Neutrophil (primary cell): ENCODE data around the gene MYO1D.

Source experiments
- H3K27ac ChIP-seq: fragments of 200-600 bp; sonication (generic); 2 replicates; pipeline ENCODE4 v1.5.1; 2016; ENCODE audit warnings: mild to moderate bottlenecking, moderate library complexity
- H3K27me3 ChIP-seq: fragments of 200-600 bp; sonication (generic); 2 replicates; pipeline ENCODE4 v1.6.0; 2016; ENCODE audit warnings: mild to moderate bottlenecking
- H3K36me3 ChIP-seq: fragments of 200-600 bp; sonication (generic); 2 replicates; pipeline ENCODE4 v1.5.1; 2017
- H3K4me1 ChIP-seq, 2 experiments: fragments of 200-600 bp in 1 of 2; sonication (generic) in 1 of 2; 1 replicate in 1 of 2; 2 replicates in 1 of 2; pipeline versions ENCODE4 v1.5.1 to v1.6.1; 2013 to 2016; ENCODE audit warnings: low read depth in 1 of 2, low read length in 1 of 2, mild to moderate bottlenecking in 1 of 2, moderate library complexity in 1 of 2; ENCODE audit not compliant: control insufficient read depth in 1 of 2, insufficient read depth in 1 of 2
- H3K4me3 ChIP-seq, 2 experiments: fragments of 200-600 bp in 1 of 2; sonication (generic) in 1 of 2; 1 replicate in 1 of 2; 2 replicates in 1 of 2; pipeline ENCODE4 v1.5.1; 2013 to 2016; ENCODE audit warnings: low read depth in 1 of 2, low read length in 1 of 2, mild to moderate bottlenecking in 1 of 2, moderate library complexity in 1 of 2
- H3K9me3 ChIP-seq: fragments of 200-600 bp; sonication (generic); 2 replicates; pipeline ENCODE4 v1.5.1; 2016
- TF ChIP-seq, protein P1 (sequence below): fragments of 200-600 bp; sonication (generic); IDR thresholded peaks from 2 replicates; pipeline ENCODE4 v1.5.1; 2016; ENCODE audit warnings: antibody characterized with exemption

MYO1D gene

GRCh38 chr17:32862940-32863339 is 14.0 kb downstream of the MYO1D start:
- TF ChIP-seq, protein P1, sequence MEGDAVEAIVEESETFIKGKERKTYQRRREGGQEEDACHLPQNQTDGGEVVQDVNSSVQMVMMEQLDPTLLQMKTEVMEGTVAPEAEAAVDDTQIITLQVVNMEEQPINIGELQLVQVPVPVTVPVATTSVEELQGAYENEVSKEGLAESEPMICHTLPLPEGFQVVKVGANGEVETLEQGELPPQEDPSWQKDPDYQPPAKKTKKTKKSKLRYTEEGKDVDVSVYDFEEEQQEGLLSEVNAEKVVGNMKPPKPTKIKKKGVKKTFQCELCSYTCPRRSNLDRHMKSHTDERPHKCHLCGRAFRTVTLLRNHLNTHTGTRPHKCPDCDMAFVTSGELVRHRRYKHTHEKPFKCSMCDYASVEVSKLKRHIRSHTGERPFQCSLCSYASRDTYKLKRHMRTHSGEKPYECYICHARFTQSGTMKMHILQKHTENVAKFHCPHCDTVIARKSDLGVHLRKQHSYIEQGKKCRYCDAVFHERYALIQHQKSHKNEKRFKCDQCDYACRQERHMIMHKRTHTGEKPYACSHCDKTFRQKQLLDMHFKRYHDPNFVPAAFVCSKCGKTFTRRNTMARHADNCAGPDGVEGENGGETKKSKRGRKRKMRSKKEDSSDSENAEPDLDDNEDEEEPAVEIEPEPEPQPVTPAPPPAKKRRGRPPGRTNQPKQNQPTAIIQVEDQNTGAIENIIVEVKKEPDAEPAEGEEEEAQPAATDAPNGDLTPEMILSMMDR: no peak
- no peak overlapping the region for H3K27ac ChIP-seq
- no peaks in the 10 kb centered on the region for H3K9me3 ChIP-seq
- no peaks in the 10 kb centered on the region for H3K4me1 ChIP-seq
- no peak overlapping the region for H3K4me3 ChIP-seq
- no peaks in the 10 kb centered on the region for H3K36me3 ChIP-seq
- peaks cover 10% of the 10 kb centered on the region for H3K27me3 ChIP-seq

DNA sequence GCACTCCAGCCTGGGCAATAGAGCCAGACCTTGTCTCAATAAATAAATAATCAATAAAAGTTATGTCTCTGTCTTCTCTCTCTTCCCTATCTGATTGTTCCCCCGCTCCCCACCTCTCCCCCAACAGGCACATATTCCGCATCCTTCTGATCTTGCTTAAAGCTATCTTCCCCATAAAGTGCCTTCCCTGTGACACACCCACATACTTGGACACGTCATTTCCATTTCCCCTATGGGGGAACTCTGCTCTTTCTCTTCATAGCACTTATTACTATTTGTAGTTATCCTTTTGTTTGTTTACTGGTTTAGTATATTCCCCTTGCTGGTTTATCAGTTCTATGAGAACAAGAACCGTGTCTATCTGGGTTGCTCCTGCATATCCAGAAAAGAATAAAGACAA is 14.9 kb downstream of the MYO1D start:
- H3K27ac ChIP-seq: no peak overlapping the region
- TF ChIP-seq, protein P1: no peak
- no peaks in the 10 kb centered on the region for H3K4me1 ChIP-seq
- no peaks in the 10 kb centered on the region for H3K9me3 ChIP-seq
- H3K4me3 ChIP-seq: no peak overlapping the region
- peaks cover 10% of the 10 kb centered on the region for H3K27me3 ChIP-seq
- no peaks in the 10 kb centered on the region for H3K36me3 ChIP-seq

DNA sequence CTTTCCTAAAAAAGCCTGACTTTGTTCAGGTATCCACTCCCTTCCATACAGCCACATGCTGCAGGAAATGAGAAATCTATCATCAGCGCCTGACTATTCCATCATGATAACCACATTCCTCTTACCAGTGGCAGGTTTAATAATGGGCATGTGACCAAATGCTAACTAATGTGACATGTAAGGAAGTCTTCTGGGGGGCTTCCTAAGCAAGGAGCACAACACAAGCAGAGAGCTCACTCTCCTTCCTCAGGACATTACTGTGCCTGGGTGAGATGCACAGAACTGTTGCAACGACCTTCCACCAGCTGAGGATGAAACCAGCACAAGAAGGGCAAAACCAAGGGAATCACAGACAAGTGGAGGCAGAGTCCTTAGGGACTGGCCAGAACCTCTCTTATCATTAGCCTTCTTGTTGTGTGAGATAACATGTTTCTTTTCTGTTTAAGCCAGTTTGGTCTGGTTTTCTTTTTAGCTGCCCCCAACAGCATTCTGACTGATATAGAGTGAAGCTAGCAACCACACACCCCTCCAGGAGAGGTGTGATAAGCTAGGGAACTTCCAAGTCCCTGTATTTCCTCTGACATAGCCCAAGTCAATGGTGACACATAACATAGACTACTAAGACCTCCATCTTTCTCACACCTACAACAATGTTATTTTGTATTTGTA is 16.9 kb downstream of the MYO1D start:
- H3K36me3 ChIP-seq: no peaks in the 10 kb centered on the region

DNA sequence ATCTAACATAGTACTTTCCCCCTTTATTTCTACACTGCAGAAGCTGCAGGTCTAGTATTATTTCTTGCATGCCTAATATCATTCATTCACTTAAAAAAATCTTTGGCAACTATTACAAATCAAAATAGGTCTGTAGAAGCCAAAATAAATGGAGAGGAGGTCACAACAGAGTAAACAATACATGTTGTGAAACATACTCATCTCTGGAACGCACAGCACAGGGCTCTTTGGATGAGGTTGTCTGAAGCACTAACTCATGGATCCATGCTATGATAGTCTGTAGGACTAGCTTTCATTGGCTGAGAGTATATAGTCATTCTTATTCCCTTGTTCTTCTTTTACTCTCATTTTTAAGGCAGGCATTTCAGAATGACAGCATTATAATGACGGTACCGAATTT is 21.3 kb downstream of the MYO1D start:
- Histone ChIP-seq H3K27me3 (peaks cover 16% of the 10 kb centered on the region), H3K4me3 (no peak overlapping the region), H3K4me1 (no peaks in the 10 kb centered on the region), H3K36me3 (no peaks in the 10 kb centered on the region), H3K9me3 (no peaks in the 10 kb centered on the region), H3K27ac (no peak overlapping the region)
- TF ChIP-seq, protein P1: no peak

More for the DNA sequence above, 16.9 kb downstream of the MYO1D start:
- Histone ChIP-seq H3K27me3 (peaks cover 13% of the 10 kb centered on the region), H3K27ac (no peak overlapping the region), H3K4me3 (no peak overlapping the region), H3K4me1 (no peaks in the 10 kb centered on the region), H3K9me3 (no peaks in the 10 kb centered on the region)
- TF ChIP-seq, protein P1: no peak

DNA sequence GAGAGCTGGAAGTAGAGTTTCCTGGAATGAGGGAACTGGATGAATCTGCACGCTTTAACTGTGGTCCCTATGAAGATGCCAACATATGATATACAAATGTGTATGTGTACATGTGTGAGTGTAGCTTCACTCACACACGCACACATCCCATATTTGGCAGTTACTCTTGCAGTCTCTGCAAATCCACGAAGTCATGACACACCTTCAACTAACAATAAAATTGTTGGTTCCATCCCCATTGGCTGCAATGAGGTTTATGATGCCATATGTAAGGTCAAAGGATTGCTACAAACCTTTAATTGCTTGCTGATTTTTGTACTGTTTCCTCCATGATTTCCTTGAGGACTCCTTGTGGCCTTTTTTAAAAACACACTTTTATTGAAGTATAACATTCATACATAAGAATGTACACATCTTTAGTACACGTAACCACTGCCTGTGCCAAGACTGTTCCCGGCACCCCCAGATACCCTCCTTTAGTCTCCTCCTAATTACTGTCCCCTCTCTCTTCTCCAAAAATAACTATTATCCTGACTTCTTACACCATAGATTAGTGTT is 22.0 kb downstream of the MYO1D start:
- Histone ChIP-seq H3K27me3 (peaks cover 16% of the 10 kb centered on the region), H3K36me3 (no peaks in the 10 kb centered on the region), H3K4me1 (no peaks in the 10 kb centered on the region), H3K4me3 (no peak overlapping the region), H3K9me3 (no peaks in the 10 kb centered on the region), H3K27ac (no peak overlapping the region)
- TF ChIP-seq, protein P1: no peak
